GM23338 (cell line): Measurements from ENCODE around the gene PCIF1.

Experiments used
- CREB1 ChIP-seq: fragments of 250-450 bp; sonication (Bioruptor Pico); IDR thresholded peaks from 2 replicates; pipeline ENCODE4 v1.5.0; 2020; ENCODE audit warnings: low read depth, mild to moderate bottlenecking, moderate library complexity
- CTCF ChIP-seq, 2 experiments: fragments of 200-600 bp in 1 of 2; sonication (generic) in 1 of 2; conservative IDR thresholded peaks; 2 replicates each; pipeline versions ENCODE4 v1.5.1 to v1.6.1; 2016 to 2017; ENCODE audit warnings: antibody characterized with exemption in 2 of 2, low read depth in 2 of 2, mild to moderate bottlenecking in 2 of 2, moderate library complexity in 1 of 2
- EZH2 ChIP-seq: fragments of 200-600 bp; sonication (generic); IDR thresholded peaks from one replicate; pipeline ENCODE4 v1.8.0; 2017; ENCODE audit warnings: antibody characterized with exemption, mild to moderate bottlenecking, low read depth; ENCODE audit not compliant: unreplicated experiment
- EZH2phosphoT487 ChIP-seq: fragments of 200-600 bp; sonication (generic); IDR thresholded peaks from one replicate; pipeline ENCODE4 v1.8.1; 2018; ENCODE audit warnings: antibody characterized with exemption; ENCODE audit not compliant: unreplicated experiment
- JUNB ChIP-seq: IDR thresholded peaks from one replicate; pipeline ENCODE4 v1.6.1; 2016; ENCODE audit warnings: antibody characterized with exemption; ENCODE audit not compliant: unreplicated experiment
- POLR2AphosphoS5 ChIP-seq: IDR thresholded peaks from 2 replicates; pipeline ENCODE4 v1.6.1; 2016; ENCODE audit warnings: antibody characterized with exemption, low read depth
- REST ChIP-seq: IDR thresholded peaks from one replicate; pipeline ENCODE4 v1.6.1; 2018; ENCODE audit warnings: antibody characterized with exemption; ENCODE audit not compliant: unreplicated experiment
- STAT1 ChIP-seq: IDR thresholded peaks from one replicate; pipeline ENCODE4 v1.6.1; 2016; ENCODE audit warnings: antibody characterized with exemption; ENCODE audit not compliant: unreplicated experiment
- ZNF114 ChIP-seq: fragments of 250-450 bp; sonication (Bioruptor Pico); IDR thresholded peaks from 2 replicates; pipeline ENCODE4 v1.5.0; 2020; ENCODE audit warnings: mild to moderate bottlenecking, moderate library complexity
- ZNF331 ChIP-seq: fragments of 250-450 bp; sonication (Bioruptor Pico); IDR thresholded peaks from 2 replicates; pipeline ENCODE4 v1.5.0; 2020; ENCODE audit warnings: low read depth, mild to moderate bottlenecking, moderate library complexity
- ZNF462 ChIP-seq: fragments of 250-450 bp; sonication (Bioruptor Pico); IDR thresholded peaks from 2 replicates; pipeline ENCODE4 v1.5.0; 2020; ENCODE audit warnings: mild to moderate bottlenecking, moderate library complexity

GRCh38 chr20:45893831-45894230 is 40.7 kb upstream of the PCIF1 start:
- no peak for TF ChIP-seq POLR2AphosphoS5
- no peak for TF ChIP-seq CTCF (conservative IDR thresholded peaks at IDR 0.05; ENCODE audit: low read depth in 2 of 2)
- TF ChIP-seq EZH2: no peak
- no peak for TF ChIP-seq EZH2phosphoT487
- TF ChIP-seq ZNF114: no peak
- no peak for TF ChIP-seq JUNB
- TF ChIP-seq CREB1 (CRISPR knock-in tag): no peak
- no peak for TF ChIP-seq REST
- TF ChIP-seq ZNF331 (CRISPR knock-in tag): no peak
- no peak for TF ChIP-seq STAT1
- no peak for TF ChIP-seq ZNF462 (CRISPR knock-in tag)
